Esophagus squamous epithelium (tissue), 4 donors: ENCODE data around the gene P3H2.

Source experiments
- CTCF ChIP-seq, 6 experiments: fragments of 450-650 bp in 4 of 6; fragments of 200-600 bp in 2 of 6; sonication (generic) in 2 of 6; IDR thresholded peaks; one replicate each; pipeline ENCODE4 v1.5.1; 2016 to 2019; ENCODE audit warnings: antibody characterized with exemption in 6 of 6, mild to moderate bottlenecking in 4 of 6, moderate library complexity in 4 of 6
- POLR2A ChIP-seq, 4 donors: fragments of 450-650 bp; IDR thresholded peaks; one replicate each; pipeline ENCODE4 v1.6.1; 2017; ENCODE audit warnings: antibody characterized with exemption in 4 of 4, mild to moderate bottlenecking in 4 of 4, moderate library complexity in 3 of 4

DNA sequence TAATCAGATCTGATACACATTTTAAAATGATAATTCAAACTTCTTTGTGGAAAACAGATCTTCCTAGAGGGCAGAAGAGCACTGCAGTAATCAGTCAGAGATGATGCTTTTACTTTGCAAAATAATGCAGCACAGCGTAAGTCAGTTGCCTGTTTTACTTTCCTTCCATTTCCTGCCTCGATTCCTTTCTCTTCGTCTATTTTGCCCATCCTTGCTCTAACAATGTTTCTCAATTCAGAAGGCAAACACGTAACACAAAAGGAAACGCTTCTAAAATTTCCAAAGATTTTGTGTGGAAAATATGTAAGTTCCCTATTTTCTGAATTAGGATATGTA lies 119.9 kb downstream of the P3H2 start:
- TF ChIP-seq POLR2A (IDR thresholded peaks at IDR 0.05) = no peak
- no peak for TF ChIP-seq CTCF (IDR thresholded peaks at IDR 0.05)
